Measurements from ENCODE around the gene NTM. TPM values are rescaled to one million over a fixed set of nuclear protein-coding genes. Genes with fewer than 3 reads are reported as not detected.

NTM gene
- total and polyA plus RNA-seq, 2 donors (not counting 1 experiment from before 2014, with no cell fraction given): 12.3 to 28.6 TPM

DNA sequence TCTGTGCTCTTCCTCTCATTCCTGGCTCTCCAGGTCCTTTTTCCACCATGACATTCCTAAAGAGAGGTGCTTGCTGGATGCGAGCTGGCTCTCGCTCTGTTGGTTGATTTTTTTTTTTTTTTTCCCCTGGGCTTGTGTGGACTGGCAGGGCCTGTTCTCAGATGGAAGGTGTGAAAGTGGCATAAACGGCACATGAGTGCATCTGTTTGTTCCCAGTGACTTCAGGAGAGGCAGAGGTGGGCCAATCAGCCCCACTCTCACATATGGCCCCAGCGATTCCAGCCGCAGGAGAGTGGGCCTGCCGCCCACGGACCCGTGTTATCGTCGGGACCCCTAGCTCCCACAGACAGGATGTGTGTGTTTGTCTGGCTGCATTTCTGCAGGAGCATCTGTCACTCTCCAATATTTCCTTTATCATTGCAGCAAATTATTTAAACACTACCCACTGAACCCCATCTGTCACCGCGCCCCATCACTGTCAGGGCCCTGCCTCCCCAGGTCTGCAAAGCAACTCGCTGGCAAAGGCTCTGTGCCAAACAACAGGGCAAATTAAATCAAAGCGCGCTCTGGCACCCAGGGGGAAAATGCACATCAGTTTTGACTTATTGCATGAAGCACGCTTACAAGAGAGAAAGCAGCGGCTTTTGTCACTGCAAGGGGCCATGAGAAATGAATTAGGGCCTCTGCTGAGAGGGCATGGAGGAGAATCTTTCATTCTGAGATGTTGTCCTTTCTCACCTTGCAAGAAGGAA is 886.3 kb downstream of the NTM start:
- Histone ChIP-seq H3K4me1 (ENCODE audit: control insufficient read depth, extremely low read depth, insufficient read depth, low read length) (no peaks in the 10 kb centered on the region), H3K4me3 (replicated peaks in 1 of 4; ENCODE audit: control extremely low read depth in 1 of 4, insufficient read depth in 1 of 4, low read depth in 3 of 4, low read length in 4 of 4) (no peak overlapping the region), H3K9me3 (ENCODE audit: control insufficient read depth, insufficient read depth, low read depth, low read length) (no peaks in the 10 kb centered on the region), H3K36me3 (ENCODE audit: control insufficient read depth, insufficient read depth, low read length) (no peaks in the 10 kb centered on the region), H3K27ac (ENCODE audit: insufficient read depth, low read length) (no peak overlapping the region), H3K79me2 (ENCODE audit: control insufficient read depth, insufficient read depth, low read length) (no peaks in the 10 kb centered on the region), H3K27me3 (ENCODE audit: control insufficient read depth, insufficient read depth, low read length) (no peaks in the 10 kb centered on the region), H2AFZ (ENCODE audit: low read length) (no peak overlapping the region), H4K20me1 (ENCODE audit: control insufficient read depth, extremely low read depth, insufficient read depth, low read length) (no peaks in the 10 kb centered on the region), H3K4me2 (ENCODE audit: extremely low read depth, insufficient read depth, low read length) (no peak overlapping the region), H3K9ac (ENCODE audit: insufficient read depth, low read length) (no peak overlapping the region)
- DNase-seq (ENCODE audit: low read depth in 2 of 2): no peak
- TF ChIP-seq EZH2 (IDR thresholded peaks at IDR 0.05; ENCODE audit: low read length, missing control alignments): no peak
- TF ChIP-seq, protein P1, sequence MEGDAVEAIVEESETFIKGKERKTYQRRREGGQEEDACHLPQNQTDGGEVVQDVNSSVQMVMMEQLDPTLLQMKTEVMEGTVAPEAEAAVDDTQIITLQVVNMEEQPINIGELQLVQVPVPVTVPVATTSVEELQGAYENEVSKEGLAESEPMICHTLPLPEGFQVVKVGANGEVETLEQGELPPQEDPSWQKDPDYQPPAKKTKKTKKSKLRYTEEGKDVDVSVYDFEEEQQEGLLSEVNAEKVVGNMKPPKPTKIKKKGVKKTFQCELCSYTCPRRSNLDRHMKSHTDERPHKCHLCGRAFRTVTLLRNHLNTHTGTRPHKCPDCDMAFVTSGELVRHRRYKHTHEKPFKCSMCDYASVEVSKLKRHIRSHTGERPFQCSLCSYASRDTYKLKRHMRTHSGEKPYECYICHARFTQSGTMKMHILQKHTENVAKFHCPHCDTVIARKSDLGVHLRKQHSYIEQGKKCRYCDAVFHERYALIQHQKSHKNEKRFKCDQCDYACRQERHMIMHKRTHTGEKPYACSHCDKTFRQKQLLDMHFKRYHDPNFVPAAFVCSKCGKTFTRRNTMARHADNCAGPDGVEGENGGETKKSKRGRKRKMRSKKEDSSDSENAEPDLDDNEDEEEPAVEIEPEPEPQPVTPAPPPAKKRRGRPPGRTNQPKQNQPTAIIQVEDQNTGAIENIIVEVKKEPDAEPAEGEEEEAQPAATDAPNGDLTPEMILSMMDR (conservative IDR thresholded peaks at IDR 0.05 in 1 of 2, IDR thresholded peaks at IDR 0.05 in 1 of 2; ENCODE audit: low read depth in 1 of 2, low read length in 2 of 2): no peak

DNA sequence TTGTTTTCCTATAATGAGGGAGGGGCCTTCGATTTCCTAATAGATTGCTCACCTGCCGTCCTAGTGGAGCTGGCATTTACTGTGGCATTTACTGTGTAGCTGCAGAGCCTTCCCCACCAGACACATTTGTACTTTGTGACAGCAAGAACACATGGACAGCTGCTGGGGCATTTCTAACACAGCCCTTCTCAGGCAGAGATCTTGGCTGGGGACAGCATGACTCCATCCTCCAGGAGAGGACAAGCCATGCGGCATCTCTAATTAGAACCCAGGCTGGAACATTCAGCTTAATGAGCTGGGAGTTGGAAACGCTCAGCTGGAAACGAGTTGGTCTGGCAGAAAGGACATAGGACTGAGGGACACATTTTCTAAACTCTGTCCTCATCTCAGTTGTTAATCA is 887.5 kb downstream of the NTM start:
- no peaks in the 10 kb centered on the region for H3K79me2 ChIP-seq (ENCODE audit: control insufficient read depth, insufficient read depth, low read length)
- no peak overlapping the region for H2AFZ ChIP-seq (ENCODE audit: low read length)
- no peak overlapping the region for H3K9ac ChIP-seq (ENCODE audit: insufficient read depth, low read length)
- no peaks in the 10 kb centered on the region for H3K27me3 ChIP-seq (ENCODE audit: control insufficient read depth, insufficient read depth, low read length)
- H3K36me3 ChIP-seq (ENCODE audit: control insufficient read depth, insufficient read depth, low read length): no peaks in the 10 kb centered on the region
- H4K20me1 ChIP-seq (ENCODE audit: control insufficient read depth, extremely low read depth, insufficient read depth, low read length): no peaks in the 10 kb centered on the region
- H3K4me1 ChIP-seq (ENCODE audit: control insufficient read depth, extremely low read depth, insufficient read depth, low read length): no peaks in the 10 kb centered on the region
- no peak overlapping the region for H3K4me2 ChIP-seq (ENCODE audit: extremely low read depth, insufficient read depth, low read length)
- DNase-seq (ENCODE audit: low read depth in 2 of 2): no peak
- H3K4me3 ChIP-seq (replicated peaks in 1 of 4; ENCODE audit: control extremely low read depth in 1 of 4, insufficient read depth in 1 of 4, low read depth in 3 of 4, low read length in 4 of 4): no peak overlapping the region
- no peaks in the 10 kb centered on the region for H3K9me3 ChIP-seq (ENCODE audit: control insufficient read depth, insufficient read depth, low read depth, low read length)
- TF ChIP-seq, protein P1 (conservative IDR thresholded peaks at IDR 0.05 in 1 of 2, IDR thresholded peaks at IDR 0.05 in 1 of 2; ENCODE audit: low read depth in 1 of 2, low read length in 2 of 2): no peak
- TF ChIP-seq EZH2 (IDR thresholded peaks at IDR 0.05; ENCODE audit: low read length, missing control alignments): no peak
- H3K27ac ChIP-seq (ENCODE audit: insufficient read depth, low read length): no peak overlapping the region

DNA sequence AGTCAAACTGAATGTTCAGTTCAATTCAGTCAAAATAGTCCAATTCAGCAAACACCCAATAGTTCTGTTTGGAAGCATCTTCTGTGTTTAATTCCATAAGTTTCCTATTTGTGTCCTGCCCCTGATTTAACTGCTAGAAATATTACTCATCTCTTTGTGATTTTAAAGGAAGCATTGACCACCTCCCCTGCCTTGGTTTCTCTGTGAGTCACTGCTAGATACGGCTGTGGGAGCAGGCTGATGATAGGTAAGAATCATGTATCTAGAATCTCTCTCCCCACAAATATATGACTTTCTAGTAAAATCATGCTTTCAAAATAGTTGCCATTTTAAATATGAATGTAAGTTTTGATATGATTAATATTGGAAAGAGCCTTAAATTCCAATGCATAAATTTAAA is 888.5 kb downstream of the NTM start:
- Histone ChIP-seq H2AFZ (ENCODE audit: low read length) (no peak overlapping the region), H3K4me2 (ENCODE audit: extremely low read depth, insufficient read depth, low read length) (no peak overlapping the region), H3K4me1 (ENCODE audit: control insufficient read depth, extremely low read depth, insufficient read depth, low read length) (no peaks in the 10 kb centered on the region), H3K36me3 (ENCODE audit: control insufficient read depth, insufficient read depth, low read length) (no peaks in the 10 kb centered on the region), H3K27ac (ENCODE audit: insufficient read depth, low read length) (no peak overlapping the region), H4K20me1 (ENCODE audit: control insufficient read depth, extremely low read depth, insufficient read depth, low read length) (no peaks in the 10 kb centered on the region), H3K4me3 (replicated peaks in 1 of 4; ENCODE audit: control extremely low read depth in 1 of 4, insufficient read depth in 1 of 4, low read depth in 3 of 4, low read length in 4 of 4) (no peak overlapping the region), H3K79me2 (ENCODE audit: control insufficient read depth, insufficient read depth, low read length) (no peaks in the 10 kb centered on the region), H3K27me3 (ENCODE audit: control insufficient read depth, insufficient read depth, low read length) (no peaks in the 10 kb centered on the region), H3K9ac (ENCODE audit: insufficient read depth, low read length) (no peak overlapping the region), H3K9me3 (ENCODE audit: control insufficient read depth, insufficient read depth, low read depth, low read length) (no peaks in the 10 kb centered on the region)
- peak in 1 of 2 donors; percentile 77 for DNase-seq (ENCODE audit: low read depth in 2 of 2)
- TF ChIP-seq EZH2 (IDR thresholded peaks at IDR 0.05; ENCODE audit: low read length, missing control alignments): no peak
- TF ChIP-seq, protein P1 (conservative IDR thresholded peaks at IDR 0.05 in 1 of 2, IDR thresholded peaks at IDR 0.05 in 1 of 2; ENCODE audit: low read depth in 1 of 2, low read length in 2 of 2): no peak
